HG03066 (cell line): ENCODE data around the gene THPO.

Experiments used
- ATAC-seq: cut with Tn5 transposase; IDR thresholded peaks from one replicate; pipeline ENCODE4 v1.9.1; 2021; ENCODE audit warnings: low read depth; ENCODE audit not compliant: unreplicated experiment

The THPO gene

GRCh38 chr3:184368116-184368515 lies 9.9 kb downstream of the THPO start:
- ATAC-seq, result no peak

- no peak for ATAC-seq
Observed at GRCh38 chr3:184366619-184367289, 11.3 kb downstream of the THPO start.

- peak; percentile 82 for ATAC-seq
Observed at GRCh38 chr3:184362668-184363546, 15.1 kb downstream of the THPO start.

- peak; percentile 8 for ATAC-seq
Observed at GRCh38 chr3:184361932-184362667, 15.9 kb downstream of the THPO start.

GRCh38 chr3:184361532-184361931 lies 16.5 kb downstream of the THPO start, which contains the start of the genes CLCN2 and POLR2H:
TSS of gene CLCN2 (minus strand) at chr3:184361605. CDS start at chr3:184361479, 126 bp downstream.
TSS of gene POLR2H (plus strand) at chr3:184361710. CDS start at chr3:184363493, 1,783 bp downstream.
- ATAC-seq, result peak; percentile 35

DNA sequence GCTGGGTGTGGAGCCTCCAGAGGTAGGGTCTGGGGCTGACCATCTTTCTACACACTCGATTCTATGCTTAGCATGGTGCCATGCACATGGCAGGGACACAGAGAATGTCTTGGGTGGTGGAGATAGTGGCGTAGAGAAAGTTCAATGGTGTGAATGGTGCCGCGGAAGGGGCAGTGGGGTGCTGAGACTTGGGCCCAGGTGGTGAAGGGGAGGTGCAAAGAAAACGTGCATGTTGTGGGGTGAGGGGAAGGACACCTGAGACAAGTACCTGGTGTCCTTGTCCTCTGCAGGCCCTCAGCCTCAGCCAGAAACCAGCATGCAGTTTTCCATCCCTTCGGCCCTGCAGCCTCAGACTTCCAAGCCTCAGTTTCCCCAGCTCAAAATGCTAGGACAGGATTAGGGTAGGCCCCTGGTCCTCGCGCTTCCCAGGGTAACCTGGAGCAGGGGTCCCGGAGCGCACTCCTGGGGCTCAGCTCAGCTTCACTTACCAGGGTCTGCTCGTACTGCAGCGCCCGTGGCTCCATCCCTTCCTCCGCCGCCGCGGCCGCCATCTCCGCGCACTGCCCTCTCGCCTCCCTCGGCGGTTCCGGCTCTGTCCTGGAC lies 17.0 kb downstream of the THPO start:
- no peak for ATAC-seq

GRCh38 chr3:184360070-184360928 lies 17.7 kb downstream of the THPO start:
- ATAC-seq, result no peak

DNA sequence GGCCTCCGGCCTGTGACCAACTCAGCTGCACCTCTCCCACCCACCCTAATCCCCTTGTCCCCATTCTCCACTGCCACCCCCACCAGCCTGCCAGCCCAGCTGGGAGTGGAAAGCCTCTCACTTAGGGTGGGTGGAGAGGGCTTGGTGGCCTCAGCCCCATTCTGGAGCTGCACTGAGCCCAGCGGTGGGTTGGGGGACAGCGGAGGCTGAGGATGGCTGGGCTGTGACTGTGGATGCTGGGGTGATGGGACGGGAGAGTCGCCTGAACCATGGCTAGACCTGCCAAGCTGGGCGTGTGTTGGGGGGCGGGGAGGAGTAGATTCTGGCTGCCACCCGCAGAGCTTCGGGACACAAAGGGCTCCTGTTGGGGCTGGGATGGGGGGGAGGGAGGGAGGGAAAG lies 18.4 kb downstream of the THPO start:
- no peak for ATAC-seq

- no peak for ATAC-seq
Observed at GRCh38 chr3:184358921-184359350, 19.1 kb downstream of the THPO start.

DNA sequence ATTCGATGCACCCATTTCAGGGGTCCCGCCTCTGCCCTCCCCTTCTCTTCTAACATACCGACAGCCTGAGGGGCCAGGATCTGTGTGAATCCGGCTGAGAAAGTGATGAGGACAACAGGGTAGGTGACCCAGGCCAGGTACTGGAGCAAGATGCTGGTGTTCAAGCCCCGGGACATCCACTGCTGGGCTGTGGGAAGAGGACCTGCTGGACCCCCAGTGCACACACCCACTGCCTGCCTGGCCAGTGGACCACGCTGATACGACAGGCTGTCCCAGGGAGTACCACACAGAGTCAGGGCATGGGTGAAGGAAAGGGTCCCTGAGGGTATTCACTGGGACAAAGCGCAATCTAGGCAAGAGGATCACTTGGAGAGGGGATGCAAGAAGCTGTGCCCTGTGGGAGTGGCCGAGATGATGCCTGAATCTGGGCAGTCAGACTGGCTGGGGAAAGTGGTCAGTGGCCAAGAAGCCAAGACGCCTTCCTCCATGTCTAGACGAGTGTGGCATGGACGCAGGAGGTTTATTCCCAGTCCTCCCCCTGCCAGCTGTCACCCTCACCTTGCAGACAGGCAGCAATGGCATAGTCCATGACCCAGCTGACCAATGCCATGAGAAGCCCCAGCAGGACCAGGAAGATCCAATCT lies 19.8 kb downstream of the THPO start:
- no peak for ATAC-seq

- ATAC-seq, result no peak
Observed at GRCh38 chr3:184357248-184358123, 20.5 kb downstream of the THPO start.

DNA sequence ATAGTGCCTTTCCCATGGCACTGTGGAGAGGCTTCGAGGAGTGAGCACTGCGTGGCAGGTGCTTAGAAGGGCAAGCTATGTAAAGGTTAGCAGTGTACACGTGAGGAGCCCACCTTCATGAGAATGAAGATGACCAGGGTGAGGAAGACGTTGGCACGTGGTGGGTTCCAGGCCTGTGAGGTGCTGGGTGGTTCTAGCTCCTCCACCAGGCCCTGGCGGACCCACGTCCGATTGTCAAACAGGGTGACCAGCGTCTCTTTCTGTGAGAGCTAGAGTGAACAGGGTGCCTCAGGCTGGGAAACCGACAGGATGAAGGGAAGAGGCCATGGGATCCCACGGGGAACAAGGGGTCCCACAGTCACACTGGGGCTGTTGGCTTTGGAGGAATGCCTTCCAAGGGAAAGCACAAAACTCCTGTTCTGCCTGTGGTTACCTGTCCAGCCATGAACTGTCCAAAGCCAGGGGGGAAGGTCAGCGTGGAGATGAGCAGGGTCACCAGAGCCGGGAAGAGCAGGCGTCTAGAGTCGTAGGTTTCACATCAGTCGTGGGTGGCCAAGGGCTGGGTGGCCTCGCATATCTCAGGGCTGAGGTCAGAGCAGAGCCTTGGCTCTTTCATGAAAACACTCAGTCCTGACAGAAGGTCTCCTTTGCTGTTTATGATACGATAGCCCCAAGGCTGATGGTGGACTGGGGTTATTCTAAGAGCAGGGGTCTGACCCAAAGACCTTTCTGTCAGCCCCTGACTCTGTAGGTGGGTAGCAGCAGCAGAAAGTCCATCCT lies 22.6 kb downstream of the THPO start:
- ATAC-seq, result no peak

- no peak for ATAC-seq
Observed at GRCh38 chr3:184354754-184355153, 23.3 kb downstream of the THPO start.

DNA sequence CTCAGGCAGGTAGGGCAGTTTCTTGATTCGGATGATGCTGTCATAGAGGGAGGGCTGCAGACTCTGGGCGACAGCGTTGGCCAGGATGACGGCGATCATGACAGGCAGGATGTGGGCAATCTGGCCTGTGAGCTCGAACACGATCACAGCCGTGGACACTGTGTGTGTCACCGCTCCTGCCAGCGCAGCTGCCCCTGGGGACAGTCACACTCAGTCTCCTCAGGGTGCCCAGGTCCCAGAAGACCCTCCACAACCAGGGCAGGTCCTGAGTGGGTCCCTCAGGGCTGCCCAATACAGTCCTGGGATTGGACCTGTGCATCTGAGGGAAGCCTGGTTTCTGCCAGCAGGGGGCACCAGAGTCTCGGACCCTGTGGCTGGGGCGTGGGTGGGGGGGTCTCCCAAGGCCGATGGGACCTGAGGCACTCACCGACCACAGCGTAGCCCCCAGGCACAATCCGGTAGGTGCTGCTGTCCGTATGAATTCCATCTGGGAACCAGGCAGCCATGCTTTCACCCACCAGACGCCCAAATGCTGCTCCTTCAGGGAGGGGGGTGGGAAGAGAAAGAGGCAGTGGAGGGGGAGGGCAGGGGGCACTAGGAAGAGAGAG lies 23.8 kb downstream of the THPO start:
- no peak for ATAC-seq

DNA sequence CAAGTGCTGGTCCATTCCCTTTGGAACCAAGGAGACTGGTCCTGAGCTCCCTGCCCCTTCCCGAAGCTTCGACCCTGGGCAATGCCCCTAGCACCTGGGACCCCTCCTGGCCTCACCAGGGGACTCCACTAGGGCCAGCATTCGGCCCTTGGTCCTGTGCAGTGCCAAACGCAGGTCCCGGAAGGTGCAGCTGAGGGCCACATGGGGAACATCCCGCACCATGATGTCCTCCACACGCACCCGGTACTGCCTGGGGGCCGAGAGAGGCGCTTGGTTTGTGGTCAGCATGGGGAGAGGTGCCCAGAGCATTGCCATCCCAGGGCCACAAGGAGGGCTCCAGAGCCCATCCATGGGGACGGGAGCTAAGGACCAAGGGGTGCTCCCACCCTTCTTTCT lies 24.5 kb downstream of the THPO start:
- ATAC-seq, result no peak

GRCh38 chr3:184352897-184353545 lies 25.0 kb downstream of the THPO start:
- no peak for ATAC-seq
